Measurements from ENCODE around the gene RDM1.
"Not testable (repeated sequence)": the region's sequence is repeated elsewhere in the genome, so short reads cannot be mapped to it uniquely, and the experiment has no call there.

RDM1 gene

DNA sequence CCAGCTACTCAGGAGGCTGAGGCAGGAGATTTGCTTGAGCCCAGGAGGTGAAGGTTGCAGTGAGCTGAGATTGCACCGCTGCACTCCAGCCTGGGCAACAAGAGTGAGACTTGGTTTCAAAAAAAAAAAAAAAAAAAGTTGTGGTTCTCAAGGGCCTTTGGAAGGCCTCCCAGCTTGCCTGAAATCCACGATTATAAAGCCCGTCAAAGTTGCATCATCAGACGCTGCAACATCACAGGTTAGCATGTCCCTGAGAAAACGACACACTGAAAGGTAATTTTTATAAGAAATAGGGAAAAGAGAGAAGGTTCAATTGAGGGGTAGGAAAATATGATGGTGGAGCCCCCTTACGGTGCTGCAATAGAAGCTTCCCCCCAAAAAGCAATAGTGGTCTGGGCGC is 17.5 kb upstream of the RDM1 start:
- TF ChIP-seq, protein P1, sequence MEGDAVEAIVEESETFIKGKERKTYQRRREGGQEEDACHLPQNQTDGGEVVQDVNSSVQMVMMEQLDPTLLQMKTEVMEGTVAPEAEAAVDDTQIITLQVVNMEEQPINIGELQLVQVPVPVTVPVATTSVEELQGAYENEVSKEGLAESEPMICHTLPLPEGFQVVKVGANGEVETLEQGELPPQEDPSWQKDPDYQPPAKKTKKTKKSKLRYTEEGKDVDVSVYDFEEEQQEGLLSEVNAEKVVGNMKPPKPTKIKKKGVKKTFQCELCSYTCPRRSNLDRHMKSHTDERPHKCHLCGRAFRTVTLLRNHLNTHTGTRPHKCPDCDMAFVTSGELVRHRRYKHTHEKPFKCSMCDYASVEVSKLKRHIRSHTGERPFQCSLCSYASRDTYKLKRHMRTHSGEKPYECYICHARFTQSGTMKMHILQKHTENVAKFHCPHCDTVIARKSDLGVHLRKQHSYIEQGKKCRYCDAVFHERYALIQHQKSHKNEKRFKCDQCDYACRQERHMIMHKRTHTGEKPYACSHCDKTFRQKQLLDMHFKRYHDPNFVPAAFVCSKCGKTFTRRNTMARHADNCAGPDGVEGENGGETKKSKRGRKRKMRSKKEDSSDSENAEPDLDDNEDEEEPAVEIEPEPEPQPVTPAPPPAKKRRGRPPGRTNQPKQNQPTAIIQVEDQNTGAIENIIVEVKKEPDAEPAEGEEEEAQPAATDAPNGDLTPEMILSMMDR (conservative IDR thresholded peaks at IDR 0.05; ENCODE audit: low read length), result no peak
- no peak overlapping the region for H3K4me3 ChIP-seq (ENCODE audit: low read length)
- DNase-seq (ENCODE audit: low read depth), result no peak

DNA sequence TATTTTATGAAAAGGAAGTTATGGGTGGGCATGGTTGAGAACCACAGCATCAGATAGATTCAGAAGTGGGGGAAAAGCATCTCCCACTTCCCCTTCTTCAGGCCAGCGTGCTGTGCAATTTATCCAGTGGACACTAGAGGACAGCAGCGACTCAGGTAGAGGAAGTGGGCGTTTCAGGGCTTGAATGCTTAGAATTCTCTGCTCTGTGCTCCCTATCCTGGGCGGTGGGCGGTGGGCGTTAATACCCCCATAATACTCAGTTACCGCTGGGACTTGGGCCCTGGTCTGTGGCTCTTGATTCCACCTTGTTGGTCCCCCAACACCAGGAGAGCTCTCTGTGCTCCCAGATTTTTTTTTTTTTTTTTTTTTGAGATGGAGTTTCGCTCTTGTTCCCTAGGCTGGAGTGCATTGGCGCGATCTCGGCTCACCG is 16.6 kb upstream of the RDM1 start:
- peak; percentile 21 for DNase-seq (ENCODE audit: low read depth)
- H3K4me3 ChIP-seq (ENCODE audit: low read length), result no peak overlapping the region
- TF ChIP-seq, protein P1 (conservative IDR thresholded peaks at IDR 0.05; ENCODE audit: low read length), result peak; percentile 77

DNA sequence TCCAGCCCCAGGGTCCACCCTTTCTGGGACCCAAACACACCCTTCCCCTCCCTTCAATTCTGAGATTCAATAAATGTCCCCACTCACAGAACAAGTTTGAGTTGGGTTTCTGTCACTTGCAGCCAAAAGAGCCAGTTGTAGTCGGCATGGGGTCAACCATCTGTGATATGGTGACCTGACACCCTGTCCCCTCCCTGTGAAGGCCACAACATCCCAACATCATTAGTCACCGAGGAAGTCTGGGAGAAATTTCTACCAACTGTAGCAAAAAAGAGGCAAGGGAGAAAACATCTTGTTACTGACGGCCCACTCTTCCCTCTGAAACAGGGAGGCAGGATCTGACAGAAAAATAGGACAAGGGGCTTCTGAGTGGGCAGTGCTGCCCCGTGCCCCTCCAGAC is 13.6 kb upstream of the RDM1 start:
- H3K4me3 ChIP-seq (ENCODE audit: low read length), result no peak overlapping the region
- TF ChIP-seq, protein P1 (conservative IDR thresholded peaks at IDR 0.05; ENCODE audit: low read length), result no peak
- DNase-seq (ENCODE audit: low read depth), result no peak

DNA sequence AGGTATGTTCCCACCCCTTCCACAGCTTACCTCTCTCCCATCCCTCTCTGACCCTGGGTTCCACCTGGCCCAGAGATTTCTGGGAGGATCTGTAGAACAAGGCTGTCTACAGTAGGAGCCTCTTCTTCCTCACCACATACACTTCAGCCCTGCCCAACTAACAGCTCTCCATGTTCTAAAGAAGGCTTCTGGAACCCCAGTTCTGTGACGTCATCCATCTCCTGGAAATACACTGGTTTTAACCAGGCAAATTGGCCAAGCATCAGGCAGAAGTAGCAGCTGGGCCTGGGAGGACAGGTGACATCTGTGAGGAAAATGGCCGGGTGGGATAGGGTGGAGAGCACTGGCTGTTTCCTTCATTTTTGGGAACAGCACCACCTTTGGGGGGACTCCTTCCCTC is 13.0 kb upstream of the RDM1 start, which contains the start of gene LYZL6:
Gene LYZL6, minus strand, starts transcription at position 177 of the 400 bp plus-strand sequence. CDS start 4,357 bp downstream, outside the sequence.
- DNase-seq (ENCODE audit: low read depth), result no peak

DNA sequence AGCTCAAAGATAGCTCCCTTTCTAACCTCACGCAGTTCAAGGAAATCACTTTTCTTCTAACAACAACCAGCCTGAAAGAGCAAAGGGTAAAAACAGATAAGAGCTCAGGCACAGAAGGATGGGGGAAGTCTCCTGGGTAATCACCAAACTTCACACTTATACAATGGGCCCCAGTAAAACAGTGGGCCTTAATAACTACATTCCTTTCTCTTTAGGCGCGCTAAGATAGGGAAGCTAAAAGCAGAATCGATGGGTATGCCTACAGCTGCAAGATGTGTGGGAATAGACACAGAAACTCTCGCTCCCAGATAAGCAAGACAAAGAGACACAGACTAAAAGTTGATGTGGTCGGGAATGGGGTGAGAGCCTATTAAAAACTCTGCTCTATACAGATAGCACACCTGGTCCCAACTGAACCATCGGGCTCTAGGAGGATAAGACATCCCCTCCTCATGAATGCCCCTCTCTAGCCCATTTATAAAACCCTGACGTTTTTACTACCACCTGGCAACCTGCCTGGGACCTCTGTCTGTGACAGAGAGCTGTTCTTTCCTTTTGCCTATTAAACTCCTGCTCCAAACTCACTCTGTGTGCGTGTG is 12.1 kb upstream of the RDM1 start:
- TF ChIP-seq, protein P1 (conservative IDR thresholded peaks at IDR 0.05; ENCODE audit: low read length), result no peak
- H3K4me3 ChIP-seq (ENCODE audit: low read length), result no peak overlapping the region
- DNase-seq (ENCODE audit: low read depth), result no peak

More for the DNA sequence above, 13.0 kb upstream of the RDM1 start, which contains the start of gene LYZL6:
- H3K4me3 ChIP-seq (ENCODE audit: low read length), result no peak within 1 kb of the TSS
- TF ChIP-seq, protein P1 (conservative IDR thresholded peaks at IDR 0.05; ENCODE audit: low read length), result no peak

DNA sequence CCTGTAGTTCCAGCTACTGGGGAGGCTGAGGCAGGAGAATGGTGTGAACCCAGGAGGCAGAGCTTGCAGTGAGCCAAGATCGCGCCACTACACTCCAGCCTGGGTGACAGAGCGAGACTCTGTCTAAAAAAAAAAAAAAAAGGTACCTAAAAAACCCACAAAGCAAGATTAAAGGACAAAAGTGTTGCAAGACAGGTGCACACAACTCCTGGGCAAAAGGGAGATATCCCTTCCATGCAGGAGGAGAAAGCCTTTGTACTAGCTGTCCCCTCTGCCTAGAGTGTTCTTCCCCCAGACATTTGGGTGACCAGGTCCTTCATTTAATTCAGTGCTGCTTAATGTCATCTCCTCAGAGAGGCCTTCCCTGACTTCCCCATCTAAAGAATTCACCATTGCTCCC is 7.9 kb upstream of the RDM1 start:
- DNase-seq (ENCODE audit: low read depth); H3K4me3 ChIP-seq (ENCODE audit: low read length): not testable (repeated sequence)

DNA sequence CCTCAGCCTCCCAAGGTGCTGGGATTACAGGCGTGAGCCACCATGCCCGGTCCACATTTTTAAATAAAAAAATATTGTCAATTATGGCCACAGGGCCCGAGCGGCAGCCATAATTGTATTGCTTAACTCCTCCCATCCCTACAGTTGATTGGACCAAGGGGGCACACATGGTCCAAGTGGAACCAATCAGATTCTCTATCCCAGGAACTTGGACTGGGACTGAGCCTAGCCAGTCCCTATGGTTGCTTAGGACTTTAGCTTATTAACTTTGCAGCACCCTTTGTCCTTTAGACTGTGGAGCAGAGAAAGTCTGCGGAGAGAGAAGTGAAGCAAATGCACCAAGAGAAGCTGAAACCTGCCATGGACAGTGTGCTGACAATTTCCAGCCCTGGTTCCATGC is 5.5 kb upstream of the RDM1 start:
- TF ChIP-seq, protein P1 (conservative IDR thresholded peaks at IDR 0.05; ENCODE audit: low read length), result no peak
- no peak for DNase-seq (ENCODE audit: low read depth)
- no peak overlapping the region for H3K4me3 ChIP-seq (ENCODE audit: low read length)
